ENCODE results near the gene WASF3.

Gene WASF3

DNA sequence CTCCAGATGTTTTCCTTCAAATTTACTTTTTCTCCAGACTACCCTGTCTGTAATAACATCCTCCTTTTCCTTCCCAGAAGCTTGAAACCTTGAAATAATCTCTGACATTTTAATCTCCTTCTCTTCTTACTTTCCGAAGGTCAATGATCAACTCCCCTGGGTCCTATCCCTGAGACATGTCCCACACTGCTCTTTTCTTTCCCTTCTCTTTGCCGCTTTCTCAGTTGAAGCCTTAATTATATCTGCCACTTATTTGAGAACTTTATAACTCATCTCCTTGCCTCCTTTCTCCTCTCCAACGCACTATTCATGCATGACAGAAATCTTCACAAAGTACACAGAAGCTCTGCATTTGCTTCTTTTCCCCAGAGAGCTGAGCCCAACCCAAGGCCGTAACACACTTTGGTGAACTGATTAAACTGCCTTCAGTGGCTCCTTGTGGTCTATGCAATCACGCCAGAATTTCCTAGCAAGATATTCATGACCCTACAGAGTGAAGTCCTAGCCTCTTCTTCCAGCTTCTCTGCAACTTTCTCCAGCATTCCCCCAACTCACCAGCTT lies 9.2 kb upstream of the WASF3 start:
- DNase-seq = no peak

DNA sequence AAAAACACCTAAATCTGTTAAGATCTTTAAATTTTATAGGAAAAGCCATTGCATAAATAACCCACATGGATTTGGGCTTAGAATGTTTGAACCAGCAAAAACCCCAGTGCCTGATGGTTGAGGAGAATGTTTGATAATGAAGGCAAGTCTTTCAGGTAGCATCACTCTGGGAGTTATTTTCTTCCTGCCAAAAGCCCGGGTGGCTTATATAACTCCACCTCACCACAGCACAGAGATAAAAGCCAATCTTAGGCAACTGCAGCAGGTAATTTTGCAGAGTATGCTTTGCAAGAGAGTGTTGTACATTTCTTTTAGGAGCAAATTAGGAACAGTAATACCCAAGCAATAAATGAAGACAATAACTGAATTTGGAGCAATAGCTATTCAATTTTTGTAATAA lies 7.8 kb upstream of the WASF3 start:
- no peak for DNase-seq

DNA sequence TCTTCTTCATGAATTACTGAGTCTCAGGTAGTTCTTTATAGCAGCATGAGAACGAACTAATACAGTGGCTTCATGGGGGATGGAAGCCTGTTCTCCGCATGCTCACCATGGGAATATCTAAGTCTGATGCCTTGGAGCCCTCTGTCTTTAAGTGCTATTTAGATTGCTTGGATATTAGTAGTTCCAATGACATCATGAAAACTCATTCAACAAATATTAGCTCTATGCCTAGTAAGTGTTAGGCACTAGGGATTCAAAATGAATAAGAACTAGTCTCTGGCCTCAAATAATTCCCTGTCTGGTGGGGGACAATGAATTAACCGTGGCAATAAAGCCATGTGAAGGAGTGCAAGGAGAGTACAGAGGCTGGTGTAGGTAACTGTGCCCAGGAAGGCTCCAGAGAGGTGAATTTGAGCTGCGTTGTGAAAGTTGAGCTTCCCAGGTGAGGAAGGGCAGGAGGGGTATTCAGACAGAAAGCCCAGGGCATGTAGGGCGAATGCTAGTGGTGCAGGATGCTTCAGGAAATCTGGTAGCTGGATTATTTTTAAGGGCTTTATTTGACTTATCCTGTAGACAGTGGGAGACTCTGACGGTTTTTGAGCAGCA lies 6.1 kb upstream of the WASF3 start:
- no peak for DNase-seq

DNA sequence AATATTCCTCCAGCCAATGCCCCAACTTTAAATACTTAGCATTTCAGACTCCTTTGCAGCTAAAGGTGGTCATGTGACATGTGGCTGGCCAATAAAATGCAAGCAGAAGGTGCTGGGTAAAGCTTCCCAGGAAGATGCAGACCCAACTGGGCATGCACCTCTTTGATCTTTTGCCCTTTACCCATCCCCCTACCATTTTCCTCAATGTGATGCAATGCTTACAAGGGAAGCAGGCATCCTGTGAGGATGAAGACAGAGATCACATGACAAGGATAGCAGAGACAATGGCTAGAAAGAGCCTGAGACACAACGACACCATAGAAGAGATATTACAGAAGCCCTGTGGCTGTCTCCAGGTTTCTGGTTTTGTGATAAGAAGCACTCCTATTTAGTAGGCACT lies 2.1 kb upstream of the WASF3 start:
- no peak for DNase-seq

DNA sequence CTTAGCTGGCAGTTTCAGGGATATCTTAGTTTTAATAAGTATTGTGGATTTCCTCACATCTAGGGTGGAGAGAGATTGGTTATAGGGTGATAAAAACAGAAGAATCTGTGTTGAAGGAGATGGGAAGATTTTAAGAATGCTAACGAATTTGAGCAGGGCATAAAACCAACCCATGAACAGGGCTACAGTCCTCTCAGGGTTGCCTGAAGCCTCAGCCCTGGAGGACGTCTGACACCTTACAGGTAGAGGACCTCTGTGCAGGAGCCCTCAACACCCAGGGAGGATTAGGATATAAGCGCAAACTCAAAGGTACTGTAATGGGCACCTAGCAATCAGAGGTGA lies 461 bp upstream of the WASF3 start:
- DNase-seq = no peak

DNA sequence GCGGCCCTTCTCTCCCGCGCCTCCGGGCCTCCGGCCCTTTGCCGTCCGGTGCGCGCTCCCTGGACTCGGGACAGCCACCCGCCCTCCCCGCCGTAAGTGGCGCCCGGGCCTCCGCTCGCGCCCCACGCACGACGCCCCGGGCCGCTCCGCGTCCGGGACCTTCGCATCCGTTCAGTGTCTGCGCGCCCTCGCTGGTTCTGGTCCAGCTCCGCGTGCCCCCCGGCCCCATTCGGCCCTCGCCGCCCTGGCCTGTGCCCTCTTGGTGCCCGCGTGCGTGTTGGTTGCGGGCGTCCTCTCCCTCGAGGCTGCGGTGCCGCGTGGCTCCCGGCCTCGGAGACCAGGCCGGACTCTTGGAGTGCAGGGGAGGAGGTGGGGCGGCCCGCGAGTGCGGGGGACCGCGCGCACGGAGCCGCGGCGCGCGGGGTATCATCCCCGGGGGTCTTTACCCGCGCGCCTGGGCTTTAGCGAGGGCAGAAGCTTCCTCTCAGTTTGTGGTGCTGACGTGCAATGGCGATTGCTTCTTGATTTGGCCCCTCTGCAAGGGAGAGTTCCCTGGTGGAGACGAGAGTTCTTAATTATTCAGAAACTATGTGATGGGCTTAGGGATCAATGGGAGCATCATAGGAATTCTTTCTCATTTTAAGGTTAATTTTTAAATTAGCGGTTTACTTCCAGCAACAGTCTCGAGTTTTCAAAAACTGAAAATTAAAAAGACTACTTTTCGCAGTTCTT lies 757 bp downstream of the WASF3 start:
- no peak for DNase-seq

DNA sequence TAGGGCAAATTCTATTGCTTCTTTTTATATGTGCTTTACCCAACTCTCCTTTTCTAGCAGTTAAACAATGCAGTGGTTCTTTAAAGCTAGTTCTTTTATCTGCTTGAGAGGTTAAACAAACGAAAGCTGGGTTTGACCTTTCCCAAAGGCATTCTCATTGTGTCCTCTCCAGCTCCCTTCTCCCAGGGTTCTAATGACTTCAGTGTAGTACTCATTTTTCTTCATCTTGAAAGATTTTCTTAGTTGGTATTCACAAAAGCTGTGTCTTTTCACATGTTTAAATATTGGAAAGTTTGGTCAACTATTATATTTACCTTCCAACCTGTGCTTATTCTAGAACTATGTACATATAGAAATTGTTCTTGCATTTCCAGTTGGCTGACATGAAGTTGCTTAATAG lies 1.5 kb downstream of the WASF3 start:
- DNase-seq = no peak

DNA sequence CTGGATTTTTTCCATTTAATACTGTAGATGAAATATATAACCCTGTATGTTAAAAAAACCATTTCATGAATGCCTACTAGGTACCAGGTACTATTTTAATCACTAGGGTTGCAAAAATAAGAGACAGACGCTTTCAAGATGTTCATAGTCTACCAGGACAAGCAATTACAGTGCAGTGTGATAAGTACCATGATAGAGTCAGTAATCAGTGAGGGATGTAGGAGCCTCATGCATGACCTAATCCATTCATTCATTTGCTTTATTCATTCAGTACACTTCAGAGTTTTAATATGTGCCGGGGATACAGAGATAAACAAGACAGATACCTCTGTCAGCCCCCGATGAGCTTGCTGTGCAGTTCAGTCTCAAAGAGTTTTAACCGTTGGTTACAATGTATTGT lies 3.0 kb downstream of the WASF3 start:
- DNase-seq = no peak

DNA sequence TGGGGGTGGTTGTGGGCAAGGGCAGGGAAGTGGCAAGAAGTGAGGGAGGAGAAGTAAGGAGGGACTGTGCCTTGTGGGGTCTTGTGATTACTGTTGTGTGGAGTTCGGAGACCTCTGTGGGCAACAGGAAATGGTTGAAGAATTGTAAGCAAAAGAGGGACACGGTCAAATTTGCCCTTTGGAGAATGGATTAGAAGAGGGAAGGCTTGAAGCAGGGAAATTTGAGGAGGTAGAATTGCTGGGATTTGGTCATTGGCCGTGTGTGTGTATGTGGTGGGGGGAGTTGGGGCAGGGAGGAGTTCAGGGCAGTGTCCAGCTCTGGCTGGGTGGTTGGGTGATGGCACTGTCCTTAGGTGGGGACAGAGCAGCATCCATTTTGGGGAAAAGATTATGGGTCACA lies 3.6 kb downstream of the WASF3 start:
- no peak for DNase-seq

DNA sequence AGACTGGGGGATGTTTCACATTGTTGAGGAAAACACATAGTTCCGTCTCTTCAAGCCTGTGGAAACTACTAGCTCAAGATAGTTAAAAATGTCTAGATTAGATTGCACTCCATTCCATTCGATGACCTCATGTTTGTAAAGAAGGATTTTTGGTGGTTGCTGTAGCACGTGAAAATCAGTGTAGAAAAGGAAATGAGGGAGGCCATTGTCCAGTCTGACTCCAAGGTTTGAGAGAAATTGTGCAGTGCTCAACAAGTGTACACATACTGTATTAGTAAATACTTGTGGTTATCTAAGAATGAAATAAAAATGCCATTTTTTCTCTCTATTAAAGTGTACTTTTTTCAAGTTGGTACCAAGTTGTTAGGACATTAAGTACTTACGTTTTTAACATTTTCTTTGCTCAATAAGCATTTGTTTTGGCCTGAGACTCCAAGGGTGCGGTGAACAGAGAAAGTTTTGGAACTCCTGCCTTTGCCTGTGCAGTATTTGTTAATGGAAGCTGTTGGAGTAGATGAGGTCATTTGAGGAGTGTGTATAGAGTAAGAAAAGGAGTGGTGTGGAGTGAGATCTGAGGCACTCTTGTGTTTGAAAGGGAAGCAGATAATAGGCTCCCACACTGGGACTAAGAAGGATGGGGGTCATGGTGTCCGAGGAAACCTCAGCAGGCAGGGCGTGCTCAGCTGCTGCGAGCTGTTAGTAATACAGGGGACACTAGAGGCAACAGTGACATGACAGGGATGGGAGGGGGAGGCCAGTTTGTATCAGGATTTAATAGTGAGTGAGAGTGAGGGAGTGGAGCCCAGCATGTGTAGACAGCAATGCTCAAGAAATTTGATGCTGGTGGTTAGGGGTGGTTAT lies 4.4 kb downstream of the WASF3 start:
- DNase-seq = no peak

DNA sequence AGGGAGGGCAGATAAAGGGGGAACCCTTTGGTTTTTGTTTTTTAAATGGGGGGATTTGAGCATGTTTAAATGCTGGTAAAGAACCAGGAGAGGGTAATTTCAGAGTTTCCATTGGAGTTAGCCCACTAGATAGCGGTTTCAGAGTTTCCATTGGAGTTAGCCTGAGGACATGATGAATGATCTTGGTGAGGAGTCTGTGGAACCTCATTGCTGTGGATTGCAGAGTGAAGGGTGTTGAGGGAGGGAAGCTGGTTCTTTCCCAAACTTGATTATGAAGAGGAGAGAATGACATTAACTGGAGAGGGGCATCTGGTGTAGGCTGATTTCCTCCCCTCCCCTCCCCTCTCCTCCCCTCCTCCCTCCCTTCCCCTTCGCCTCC lies 5.0 kb downstream of the WASF3 start:
- no peak for DNase-seq

DNA sequence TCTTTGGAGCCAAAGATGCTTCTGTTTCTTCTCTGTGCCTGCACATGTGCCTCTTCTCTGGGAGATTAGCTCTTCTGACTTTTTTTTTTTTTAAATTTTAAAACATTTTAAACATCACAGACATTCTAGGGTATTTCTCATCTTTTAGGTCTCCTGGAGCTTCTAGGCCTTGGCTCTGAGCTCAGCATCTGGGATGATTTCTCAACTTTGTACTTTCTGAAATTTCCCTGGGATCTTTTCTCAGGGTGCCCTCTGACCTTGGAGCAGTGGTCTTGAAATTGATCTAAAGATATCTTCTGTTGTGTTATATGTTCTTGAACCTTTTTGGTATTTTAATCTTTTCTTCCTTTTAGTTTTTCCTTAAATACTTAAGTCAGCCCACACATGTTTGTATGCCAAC lies 6.2 kb downstream of the WASF3 start:
- DNase-seq = no peak

DNA sequence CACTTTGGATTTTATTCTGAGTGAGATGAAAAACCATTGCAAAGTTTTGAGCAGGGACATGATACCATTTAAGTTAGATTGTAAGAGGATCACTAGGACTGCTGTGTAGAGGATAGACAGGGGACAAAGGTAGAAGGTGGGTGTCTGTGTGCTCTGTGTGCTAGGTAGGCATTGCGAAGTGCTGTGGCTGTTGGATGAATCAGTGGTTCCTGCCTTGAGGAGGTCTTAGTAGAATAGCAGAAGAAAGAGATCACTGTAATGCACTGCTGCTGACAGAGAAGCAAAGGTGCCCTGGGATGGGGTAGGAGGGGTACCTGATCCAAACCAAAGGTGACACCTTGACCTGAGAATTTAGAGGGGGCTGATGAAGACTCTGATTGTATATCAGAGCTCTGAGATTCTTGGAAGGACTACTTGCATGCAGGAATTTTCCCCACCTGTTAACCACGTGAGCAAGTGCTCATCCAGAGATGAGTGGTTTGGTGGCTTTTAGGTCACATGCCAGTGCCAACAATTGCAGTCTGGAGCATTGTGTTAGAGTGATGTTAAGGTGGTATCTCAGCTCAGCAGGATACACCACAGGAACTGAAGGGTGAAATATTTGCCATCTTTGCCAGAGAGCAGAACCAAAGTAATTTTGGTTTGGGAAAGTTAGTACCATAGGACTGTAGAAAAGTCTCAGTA lies 10.8 kb downstream of the WASF3 start:
- no peak for DNase-seq

DNA sequence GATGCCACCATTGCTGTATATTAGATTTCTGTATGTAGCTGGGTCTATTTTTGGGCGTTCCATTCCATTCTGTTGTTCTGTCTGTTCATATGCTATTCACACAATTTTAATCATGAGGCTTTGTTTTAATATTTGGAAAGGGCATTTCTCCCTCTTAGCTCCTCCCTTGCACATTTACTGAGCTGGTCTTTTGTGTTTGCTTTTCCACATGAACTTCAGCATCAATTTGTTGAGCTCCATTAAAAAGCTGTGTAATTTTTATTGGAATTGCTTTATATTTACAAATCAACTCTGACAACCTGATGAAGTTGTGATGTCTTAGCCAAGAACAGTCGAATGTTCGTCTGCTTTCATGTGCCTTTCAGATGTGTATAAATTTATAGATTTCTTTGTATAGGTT lies 14.0 kb downstream of the WASF3 start:
- DNase-seq = no peak

DNA sequence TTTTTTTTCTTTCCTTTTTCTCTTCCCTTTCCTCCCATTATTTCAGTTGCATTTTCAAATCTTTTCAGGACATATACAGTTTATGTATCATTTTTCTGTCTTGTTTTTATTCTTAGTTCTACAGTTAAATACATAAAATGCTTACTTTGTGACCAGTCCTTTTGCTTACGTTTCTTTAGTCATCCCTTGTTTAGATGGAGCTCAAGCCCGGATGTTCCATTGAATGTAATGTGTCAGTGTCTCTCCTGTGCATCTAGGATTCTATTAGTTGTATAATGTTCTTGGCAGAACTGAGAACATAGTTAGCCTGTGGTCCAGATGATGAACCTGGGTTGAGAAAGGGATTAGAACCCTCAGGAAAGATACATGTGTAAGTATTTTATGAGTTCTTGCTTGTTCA lies 17.8 kb downstream of the WASF3 start:
- no peak for DNase-seq

DNA sequence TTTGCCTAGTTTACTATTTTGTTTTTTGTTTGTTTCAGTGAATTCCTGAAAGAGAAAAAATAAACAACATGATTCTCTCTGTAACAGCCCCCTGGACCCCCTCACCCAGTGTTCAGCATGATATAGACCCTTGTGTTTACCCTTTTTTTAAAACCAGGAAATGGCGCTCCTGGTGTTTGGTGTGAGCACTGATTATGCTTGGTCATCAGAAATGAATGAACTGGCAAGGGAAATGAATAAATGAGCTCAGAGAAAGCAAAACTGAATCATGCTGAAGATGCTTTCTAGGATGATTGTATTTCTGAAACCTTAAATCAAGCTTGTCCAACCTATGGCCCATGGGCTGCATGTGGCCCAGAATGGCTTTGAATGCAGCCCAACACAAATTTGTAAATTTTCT lies 22.1 kb downstream of the WASF3 start:
- no peak for DNase-seq

DNA sequence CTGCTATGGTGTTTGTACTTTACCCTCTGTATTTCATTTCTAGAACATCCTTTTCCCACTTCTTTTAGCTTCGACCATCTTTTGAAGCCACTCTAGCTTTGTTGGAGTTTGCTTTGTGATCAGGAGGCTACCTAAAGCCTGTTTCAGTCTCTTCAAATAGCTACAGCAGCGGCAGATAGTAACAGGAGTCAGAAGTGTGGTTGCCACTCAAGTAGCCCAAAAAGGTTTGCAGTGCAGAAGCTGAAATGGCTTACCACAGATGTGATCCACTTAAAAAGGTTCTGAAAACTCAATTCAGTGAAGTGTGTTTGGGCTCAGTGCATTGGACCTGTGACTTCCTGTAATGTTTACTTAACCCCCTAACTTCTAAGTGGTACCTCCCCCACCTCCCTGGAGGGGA lies 26.2 kb downstream of the WASF3 start:
- DNase-seq = no peak

DNA sequence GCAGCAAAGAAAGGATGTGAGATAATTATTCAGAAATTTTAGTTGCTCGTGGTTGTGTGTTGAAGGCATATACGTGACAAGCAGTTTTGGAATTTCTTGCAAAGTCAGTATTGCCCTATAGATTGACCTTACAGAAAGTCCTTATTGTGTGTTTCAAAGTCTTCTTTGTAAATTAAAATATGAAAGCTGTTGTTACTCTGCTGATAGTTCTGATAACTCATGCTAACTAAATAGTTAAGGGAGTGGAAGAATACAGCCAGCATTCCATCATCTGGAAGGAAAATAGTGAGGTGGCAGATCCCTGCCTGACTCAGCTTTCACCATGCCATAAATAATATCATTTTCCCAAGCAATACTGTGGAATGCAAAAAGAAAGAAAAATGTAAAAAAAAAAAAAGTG lies 27.2 kb downstream of the WASF3 start:
- no peak for DNase-seq

DNA sequence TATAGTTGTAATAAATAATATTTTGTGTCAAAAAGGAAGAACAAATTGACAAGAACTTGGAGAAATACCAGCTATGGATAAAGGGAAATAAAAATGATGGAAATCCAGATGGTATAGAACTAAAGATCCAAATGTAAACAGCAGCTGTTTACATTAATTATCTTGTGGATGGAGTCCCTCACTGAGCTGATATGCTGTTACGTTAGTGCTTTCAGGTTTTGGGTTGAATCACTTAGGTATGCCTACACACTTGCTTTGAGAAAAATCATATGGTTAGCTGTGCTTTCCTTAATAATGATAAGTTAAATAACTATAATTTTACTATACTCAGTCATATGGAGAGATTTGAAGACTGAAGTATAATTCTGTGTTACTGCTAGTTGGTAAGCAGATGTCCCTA lies 27.7 kb downstream of the WASF3 start:
- no peak for DNase-seq

DNA sequence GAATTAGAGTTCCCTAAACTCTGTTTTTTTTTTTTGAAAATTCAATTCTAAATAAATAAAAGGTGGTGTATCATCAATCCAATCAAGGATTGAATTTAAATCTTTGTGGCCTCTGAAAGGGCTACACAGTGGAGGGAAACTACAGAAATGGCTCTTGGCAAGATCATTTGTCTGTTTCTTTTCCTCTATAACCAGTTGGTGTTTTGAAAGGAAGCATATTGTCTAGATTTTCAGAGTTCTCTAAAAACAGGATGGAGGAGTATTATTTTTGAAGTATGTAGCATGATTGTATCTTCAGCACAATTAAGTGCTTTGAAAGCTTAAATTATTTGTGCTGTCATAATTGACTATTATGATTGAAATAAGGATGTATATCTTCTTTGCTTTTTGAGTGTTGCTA lies 29.8 kb downstream of the WASF3 start:
- DNase-seq = no peak

DNA sequence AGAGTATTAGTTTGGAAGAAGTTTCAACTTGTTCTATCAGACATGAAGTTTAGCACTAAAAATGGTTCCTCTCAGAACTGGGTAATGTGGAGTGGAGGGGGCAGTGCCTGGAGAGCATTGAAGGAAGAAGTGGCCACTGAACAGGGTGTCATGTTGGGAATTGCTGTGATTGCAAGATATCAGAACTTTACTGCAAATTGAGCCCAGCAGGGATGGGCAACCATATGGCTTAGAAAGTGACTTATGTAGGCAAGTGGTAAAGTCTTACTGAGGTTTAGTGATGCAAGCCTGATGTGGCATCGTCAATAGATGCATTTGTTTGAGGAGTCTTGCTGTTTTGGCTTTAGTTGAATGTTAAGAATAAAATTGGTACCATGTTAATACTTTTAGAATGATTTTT lies 31.7 kb downstream of the WASF3 start:
- DNase-seq = no peak

DNA sequence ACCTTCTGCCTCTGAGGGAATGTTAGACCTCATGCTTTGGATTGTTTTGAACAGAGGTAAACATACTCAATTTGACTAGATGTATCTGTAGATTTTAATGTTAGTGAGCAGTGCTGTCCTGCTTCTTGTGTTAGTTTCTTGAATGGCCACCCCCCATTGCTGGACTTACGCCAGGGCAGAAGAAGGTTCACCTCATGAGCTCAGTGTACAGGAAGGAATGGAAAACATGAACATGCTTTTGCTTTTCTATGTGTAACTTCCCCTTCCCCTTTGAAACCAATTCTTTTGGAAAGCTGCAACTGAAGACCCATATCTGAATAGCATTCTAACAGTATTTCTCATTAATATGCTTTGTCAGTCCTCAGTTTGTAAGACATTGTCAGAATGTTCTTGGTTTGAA lies 32.3 kb downstream of the WASF3 start:
- no peak for DNase-seq

DNA sequence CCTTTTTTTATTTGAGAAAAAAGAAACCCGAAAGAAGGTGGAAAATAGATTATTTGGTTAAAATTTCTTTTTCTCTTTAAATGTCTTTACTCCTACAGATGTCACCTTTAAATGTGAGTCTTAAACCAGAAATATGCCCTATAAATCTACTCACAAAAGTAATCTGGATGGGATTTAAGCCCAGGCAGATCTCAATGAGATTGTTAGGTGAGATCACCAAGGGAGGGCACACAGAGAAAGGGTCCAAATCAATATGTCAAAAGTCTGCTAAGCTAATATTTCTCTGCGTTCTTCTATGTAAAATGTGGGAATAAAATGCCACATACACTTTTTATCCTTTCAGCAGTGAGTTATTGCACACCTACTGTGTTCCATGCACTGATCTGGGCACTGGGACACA lies 32.9 kb downstream of the WASF3 start:
- DNase-seq = no peak

DNA sequence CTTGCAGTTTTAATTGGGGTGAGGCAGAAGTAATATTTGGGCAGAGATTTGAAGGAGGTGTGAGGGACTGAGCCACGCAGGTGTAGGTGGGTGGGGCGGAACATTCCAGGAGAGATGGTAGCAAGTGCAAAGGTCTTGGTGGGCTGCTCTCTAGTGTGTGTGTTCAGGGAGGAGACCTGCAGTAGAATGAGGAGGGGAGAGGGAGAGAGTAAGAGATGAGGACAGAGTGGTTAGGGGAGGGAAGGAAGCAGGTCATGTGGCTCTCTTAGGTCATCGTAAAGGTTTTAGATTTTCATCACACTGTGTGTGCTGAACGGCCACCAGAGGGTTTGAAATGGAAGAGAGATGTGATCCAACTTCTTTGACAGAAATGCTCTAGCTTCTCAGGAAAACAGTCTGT lies 33.5 kb downstream of the WASF3 start:
- no peak for DNase-seq

Measured in activated CD8-positive, alpha-beta memory T cell treated with anti-CD3 and anti-CD28 coated beads, Interleukin-2, amount 50 U/mL, for 4 hours (primary cell).